ENCODE data around the gene AIDA. TPM values are rescaled to one million over a fixed set of nuclear protein-coding genes. Genes with fewer than 3 reads are reported as not detected.

Gene AIDA, protein sequence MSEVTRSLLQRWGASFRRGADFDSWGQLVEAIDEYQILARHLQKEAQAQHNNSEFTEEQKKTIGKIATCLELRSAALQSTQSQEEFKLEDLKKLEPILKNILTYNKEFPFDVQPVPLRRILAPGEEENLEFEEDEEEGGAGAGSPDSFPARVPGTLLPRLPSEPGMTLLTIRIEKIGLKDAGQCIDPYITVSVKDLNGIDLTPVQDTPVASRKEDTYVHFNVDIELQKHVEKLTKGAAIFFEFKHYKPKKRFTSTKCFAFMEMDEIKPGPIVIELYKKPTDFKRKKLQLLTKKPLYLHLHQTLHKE
- 57.1 to 75.7 TPM (median 71.5 TPM) in 5 replicates for total RNA-seq (2022; extraction: Qiagen RNA extraction; ENCODE audit: low read depth)

DNA sequence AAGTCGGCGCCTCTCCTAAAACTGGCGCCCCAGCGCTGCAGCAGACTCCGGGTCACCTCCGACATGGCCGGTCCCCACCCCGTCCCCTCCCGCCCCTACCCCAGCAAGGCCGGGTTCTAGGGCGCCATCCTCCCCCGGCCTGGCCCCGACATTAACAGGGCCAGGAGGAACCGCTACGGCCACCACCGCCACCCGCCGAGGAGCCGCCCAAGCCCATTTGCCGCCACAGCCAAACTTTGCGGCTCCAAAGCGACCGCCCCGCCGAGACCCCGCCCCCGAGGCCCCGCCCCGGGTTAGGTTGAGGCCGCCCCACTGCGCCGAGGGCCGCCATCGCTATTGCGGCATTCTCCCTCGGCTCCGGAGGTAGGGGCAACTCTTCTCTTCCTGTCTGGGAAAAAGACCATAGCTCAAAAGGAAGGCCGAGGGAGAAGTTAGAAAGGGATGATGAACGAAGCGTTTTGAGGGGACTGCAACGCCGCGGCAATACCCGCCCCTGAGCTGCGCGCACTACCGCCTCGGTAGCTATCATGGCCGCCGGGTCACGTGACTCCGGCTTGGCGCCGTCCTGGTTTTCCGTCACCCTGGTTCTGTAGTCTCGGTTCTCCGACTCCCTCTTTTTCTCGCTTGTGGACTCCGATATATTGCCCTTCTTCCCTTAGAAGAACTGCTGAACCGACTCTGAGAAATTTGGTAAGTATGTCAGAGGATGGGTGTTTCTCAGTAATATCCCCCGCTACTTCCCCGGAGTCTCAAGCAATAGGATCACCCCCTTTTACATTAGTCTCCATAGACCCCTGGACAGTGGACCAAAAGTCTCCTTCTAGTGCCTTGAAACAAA is at the start of gene AIDA, which contains the start of gene BROX:
TSS of gene AIDA (minus strand) at position 239 of the 838 bp plus-strand sequence. CDS start at position 65, 174 bp downstream.
TSS of gene BROX (plus strand) at position 312 of the 838 bp plus-strand sequence. CDS start 3,136 bp downstream, outside the sequence.

DNA sequence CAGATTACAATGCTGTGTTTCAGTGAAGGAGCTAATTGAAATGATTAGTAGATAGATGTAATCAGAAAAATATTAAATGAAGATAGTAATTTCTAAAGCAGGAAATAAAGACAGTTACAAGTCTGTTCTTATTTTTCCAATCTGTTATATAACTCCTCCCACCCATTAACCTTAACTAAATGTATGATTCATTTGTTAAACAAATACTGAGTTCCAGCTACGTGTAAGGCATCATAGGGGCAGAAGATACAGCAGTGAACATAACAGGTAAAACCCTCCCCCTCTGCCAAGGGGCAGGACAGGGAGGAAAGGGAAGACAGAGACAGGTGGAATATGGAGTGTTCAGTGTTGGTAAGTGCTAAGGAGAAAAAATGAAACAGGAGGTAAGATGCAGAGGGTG is 24.7 kb upstream of the AIDA start, which contains the start of gene FAM177B:
TSS of gene FAM177B (plus strand) at position 231 of the 400 bp plus-strand sequence. CDS start 9,344 bp downstream, outside the sequence.

Other genes with a start within 250 kb of the AIDA start
- gene HHIPL2, start 164.4 kb downstream of the AIDA start, total RNA-seq (2022; extraction: Qiagen RNA extraction; ENCODE audit: low read depth) = 9.2 to 12.1 TPM (median 10.8 TPM) in 5 replicates
- gene TAF1A, start 122.6 kb downstream of the AIDA start, total RNA-seq (2022; extraction: Qiagen RNA extraction; ENCODE audit: low read depth) = 7.4 to 10.4 TPM (median 9.9 TPM) in 5 replicates
- 12.8 to 25.5 TPM (median 20.7 TPM) in 5 replicates for gene MIA3, start 94.4 kb downstream of the AIDA start, total RNA-seq (2022; extraction: Qiagen RNA extraction; ENCODE audit: low read depth)
- 16.9 to 23.1 TPM (median 19.7 TPM) in 5 replicates for gene BROX, start 73 bp upstream of the AIDA start, total RNA-seq (2022; extraction: Qiagen RNA extraction; ENCODE audit: low read depth)
- not detected in 5 replicates for gene FAM177B, start 24.7 kb upstream of the AIDA start, total RNA-seq (2022; extraction: Qiagen RNA extraction; ENCODE audit: low read depth)
- gene DISP1, start 102.5 kb upstream of the AIDA start, total RNA-seq (2022; extraction: Qiagen RNA extraction; ENCODE audit: low read depth) = 1.3 to 2.2 TPM (median 2.0 TPM) in 5 replicates

Data from A549 treated with GW870086 at 1 μM for 4 hours (cell line).